HG03066 (cell line): ENCODE measurements around the gene SLC66A3.
A peak's percentile ranks its signal among the peaks of the same experiment; 100 is the strongest.

Experiments
- ATAC-seq: cut with Tn5 transposase; IDR thresholded peaks from one replicate; pipeline ENCODE4 v1.9.1; 2021; ENCODE audit warnings: low read depth; ENCODE audit not compliant: unreplicated experiment

Gene SLC66A3

GRCh38 chr2:11155381-11156035 is at the start of gene SLC66A3:
SLC66A3 (plus strand) TSS chr2:11155467; CDS start chr2:11155547, 80 bp downstream.
- peak; percentile 75 for ATAC-seq

GRCh38 chr2:11109002-11109401 is 46.3 kb upstream of the SLC66A3 start:
- ATAC-seq, result no peak

DNA sequence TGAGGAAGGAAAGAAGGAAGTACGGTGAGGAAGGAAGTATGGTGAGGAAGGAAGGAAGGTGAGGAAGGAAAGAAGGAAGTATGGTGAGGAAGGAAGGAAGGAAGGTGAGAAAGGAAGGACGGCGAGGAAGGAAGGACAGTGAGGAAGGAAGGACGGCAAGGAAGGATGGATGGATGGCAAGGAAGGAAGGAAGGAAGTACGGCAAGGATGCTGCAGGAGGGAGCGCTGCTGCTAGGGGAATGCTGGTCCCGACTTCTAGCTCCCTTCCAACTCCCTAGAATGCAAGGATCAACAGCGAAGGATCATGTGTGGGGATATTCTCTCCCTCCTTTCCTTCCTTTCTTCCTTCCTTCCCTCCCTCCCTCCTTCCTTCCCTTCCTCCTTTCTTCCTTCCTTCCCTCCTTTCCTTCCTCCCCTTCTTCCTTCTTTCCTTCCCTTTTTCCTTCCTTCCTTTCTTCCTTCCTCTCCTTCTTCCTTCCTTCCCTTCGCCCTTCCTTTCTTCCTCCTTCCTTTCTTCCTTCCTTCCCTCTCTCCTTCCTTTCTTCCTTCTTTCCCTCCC is 42.3 kb upstream of the SLC66A3 start:
- ATAC-seq, result no peak

DNA sequence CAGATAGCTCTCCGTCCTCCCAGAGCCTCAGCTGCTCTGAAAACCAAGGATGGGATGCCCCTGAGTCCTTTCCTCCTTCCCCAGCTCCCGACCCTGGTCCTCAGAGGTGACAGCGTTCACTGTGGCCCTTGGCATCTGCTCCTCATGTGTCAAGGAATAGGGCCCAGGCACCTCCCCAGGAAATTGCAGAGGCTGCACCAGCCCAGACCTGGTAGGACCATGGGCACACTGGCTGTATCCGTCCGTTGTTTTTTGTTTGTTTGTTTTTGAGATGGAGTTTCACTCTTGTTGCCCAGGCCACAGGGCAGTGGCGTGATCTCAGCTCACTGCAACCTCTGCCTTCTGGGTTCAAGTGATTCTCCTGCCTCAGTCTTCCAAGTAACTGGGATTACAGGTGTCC is 37.5 kb upstream of the SLC66A3 start:
- ATAC-seq, result no peak

- no peak for ATAC-seq
Observed at GRCh38 chr2:11118761-11119160, 36.5 kb upstream of the SLC66A3 start.

GRCh38 chr2:11121099-11121822 is 34.0 kb upstream of the SLC66A3 start:
- ATAC-seq, result no peak

DNA sequence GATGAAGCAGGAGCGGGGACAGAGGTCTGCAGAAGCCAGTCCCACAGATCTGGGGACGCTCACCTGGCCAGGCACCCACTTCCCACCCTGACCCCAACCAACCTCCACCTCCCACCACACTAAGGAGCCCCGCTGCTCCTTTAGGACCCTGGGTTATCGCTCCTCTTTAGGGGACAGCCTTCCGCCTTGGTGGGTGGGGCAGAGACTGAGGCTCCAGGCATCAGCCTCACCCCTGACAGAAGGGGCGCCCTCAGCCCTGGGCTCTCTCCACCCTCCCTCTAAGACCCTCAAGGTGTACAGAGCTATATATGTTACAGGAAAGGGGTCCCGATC is 33.5 kb upstream of the SLC66A3 start:
- ATAC-seq, result no peak

GRCh38 chr2:11122380-11122779 is 32.9 kb upstream of the SLC66A3 start:
- no peak for ATAC-seq

DNA sequence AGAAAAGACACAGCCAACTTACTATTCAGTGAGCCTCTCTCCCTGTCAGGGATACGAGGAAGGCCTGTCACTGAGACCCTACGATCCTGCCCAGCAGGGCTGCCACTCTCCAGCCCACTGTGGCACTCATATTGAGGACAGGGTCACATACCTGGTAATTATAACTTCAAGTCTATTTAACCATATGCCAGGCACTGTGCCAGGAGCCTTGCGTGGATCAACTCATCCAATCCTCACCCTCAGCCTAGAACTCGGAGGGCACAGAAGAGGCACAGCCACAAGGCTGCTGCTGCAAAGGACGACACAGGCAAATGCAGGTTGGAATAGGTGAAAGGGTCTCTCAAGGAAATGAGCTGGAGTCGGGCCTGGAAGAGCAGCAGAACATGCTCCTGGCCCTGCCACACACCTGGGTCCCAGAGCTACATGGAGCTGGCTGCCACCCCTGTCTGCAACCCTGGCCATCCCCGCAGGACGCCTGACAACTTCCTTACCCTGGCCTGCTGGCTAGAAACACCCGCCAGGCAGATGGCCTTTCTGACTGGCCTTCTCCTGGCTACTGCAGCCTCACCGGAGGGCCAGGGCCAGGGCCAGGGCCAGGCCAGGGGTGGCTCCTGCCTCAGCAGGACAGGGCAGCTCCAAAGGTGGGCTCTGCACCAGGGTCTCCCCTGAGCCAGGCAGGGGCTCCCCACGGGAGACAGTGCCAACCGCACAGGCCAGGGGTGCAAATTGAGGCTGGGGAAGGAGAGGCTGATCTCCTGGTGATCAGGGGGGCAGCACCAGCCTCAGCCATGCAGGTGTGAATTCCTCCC is 32.1 kb upstream of the SLC66A3 start:
- no peak for ATAC-seq

- no peak for ATAC-seq
Observed at GRCh38 chr2:11123856-11124759, 31.2 kb upstream of the SLC66A3 start.

- no peak for ATAC-seq
Observed at GRCh38 chr2:11124760-11125068, 30.6 kb upstream of the SLC66A3 start.

GRCh38 chr2:11127761-11128160 is 27.5 kb upstream of the SLC66A3 start:
- ATAC-seq, result no peak

DNA sequence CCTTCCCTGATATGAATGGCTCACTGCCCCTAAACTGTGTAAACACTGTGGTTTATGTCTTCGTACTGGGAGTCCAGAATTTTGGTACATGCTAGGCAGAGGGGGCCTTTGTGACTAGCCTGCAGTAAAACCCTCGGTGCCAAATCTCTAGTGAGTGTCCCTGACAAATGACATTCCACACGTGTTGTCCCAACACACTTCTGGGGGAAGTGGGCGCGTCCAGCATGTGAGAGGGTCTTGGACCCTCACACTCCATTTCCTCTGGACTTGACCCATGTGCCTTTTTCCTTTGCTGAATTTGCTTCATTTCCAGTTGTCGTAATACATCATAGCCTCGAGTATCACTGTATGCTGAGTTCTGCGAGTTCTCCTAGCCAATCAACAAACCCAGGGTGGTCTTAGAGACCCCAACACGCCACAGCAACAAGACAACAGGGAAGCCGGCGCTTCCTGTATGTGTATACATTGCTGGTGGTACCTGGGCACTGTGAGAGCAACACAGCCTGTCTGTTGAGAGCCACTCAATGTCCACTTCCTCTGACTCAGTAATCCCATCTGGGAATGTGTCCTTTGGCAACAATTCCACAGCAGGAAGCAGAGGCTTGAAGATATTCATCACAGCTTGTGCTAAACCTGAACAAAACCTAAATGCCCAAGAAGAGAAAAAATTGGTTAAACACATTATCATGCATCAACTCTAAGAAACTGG is 26.9 kb upstream of the SLC66A3 start:
- ATAC-seq, result no peak

DNA sequence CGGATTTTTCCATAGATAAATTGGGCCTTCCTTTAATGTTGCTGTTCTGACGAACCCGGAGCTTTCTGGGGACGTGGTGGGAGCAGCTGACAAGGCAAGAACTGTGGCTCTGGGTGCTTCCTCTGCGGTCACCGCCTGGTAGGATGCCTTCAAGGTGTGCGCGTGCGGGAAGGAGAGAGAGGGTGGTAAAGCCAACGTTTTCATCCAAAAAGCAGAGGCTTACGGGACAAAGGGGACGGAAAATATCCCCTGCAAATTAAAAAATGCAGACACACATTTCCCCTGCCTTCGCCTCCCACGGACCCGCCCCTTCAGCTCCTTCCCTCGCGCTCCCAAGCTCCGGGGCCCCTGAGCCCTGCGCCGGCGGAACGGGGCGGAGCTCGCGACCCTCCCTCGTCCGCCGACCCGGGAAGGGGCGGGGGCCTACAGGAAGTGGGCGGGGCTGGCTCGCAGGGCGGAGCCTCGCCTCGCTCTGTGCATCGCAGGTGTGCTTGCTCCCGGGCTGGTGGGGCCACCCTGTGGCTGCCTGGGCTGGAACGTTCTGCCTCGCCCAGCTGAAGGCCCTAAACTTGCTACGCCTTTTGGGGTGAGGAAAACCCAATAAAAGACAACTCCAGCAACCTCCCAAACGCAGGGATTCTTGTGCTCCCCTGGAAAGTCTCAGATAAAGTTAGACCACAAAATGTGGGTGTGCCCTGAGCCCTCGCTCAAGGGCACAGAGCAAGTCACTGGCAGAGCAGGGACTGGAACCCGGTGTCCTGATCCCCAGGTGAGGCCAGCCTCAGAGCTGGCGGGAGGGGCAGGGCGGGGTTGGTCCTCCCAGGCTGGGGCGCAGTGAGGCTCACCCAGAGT is 25.4 kb upstream of the SLC66A3 start:
- no peak for ATAC-seq

DNA sequence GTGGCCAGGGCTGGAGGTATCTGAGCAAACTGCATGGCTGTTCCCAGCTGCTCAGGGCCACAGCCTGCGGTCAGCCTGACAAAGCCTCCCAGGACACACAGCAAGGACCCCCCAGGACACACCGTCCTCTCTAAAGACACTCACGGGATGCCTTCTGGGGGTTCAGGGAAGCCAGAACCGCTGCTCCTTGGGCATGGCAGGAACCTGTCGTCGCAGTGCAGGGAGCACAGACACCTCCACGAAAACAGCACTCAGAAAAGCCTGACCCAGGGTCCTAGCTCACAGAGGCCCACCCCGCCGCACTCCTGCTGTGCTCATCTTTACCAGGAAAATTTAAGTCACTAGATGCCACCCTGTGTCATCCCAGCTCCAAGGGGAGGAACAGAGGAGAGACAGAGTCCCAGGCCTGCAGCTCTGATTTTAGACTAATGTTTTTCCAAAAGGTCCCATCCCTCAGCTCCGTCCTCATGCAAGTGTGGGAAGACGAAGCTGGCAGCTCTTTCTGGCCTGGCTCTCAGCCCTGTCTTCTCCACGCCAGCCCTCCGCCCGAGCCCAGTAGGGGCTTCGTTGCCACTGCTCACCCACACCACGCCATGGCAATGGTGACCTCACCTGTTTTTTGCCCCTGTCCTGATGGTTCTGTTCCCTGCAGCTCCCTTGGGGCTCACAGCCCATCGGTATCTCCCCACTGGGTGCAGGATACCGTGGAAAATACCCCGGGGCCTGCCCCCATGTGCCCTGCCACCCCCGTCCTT is 23.9 kb upstream of the SLC66A3 start:
- no peak for ATAC-seq

- ATAC-seq, result no peak
Observed at GRCh38 chr2:11132036-11132671, 23.1 kb upstream of the SLC66A3 start.

- no peak for ATAC-seq
Observed at GRCh38 chr2:11133238-11133935, 21.9 kb upstream of the SLC66A3 start.
